ENCODE measurements around the gene RNF213. TPM values are rescaled to one million over a fixed set of nuclear protein-coding genes. Genes with fewer than 3 reads are reported as not detected.

Gene RNF213
- total RNA-seq, 3 donors from 2014 or later: 96.0 to 111 (median 101) TPM

DNA sequence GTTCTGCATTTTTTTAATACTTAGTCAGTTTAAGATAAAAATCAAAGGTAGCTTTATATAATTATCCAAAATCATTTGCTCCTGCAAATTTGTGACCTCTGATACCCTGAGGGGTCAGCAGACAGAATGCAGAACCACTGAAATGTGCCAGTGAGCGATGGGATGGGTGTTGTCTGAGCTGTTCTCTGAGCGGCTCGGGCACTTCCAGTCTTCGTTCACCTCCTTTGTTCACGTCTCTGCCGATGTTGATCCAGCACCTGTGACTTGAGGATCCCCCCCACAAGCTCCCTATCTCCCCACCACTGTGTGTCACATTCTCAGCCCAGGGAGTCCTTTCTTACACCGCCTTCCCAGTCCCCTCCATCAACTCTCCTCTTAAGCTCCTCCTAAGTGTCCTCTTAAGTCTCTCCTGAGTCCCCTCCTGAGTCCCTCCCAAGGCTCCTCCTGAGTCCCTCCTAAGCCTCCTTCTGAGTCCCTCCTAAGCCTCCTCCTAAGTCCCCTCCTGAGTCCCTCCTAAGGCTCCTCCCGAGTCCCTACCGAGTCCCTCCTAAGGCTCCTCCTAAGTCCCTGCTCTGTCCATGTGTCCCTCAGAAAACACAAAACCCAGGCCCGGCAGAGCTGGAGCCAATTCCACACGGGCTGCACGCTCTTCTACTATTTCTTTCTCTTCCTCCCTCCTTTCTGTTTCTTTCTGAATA, 47.5 kb downstream of the RNF213 start:
- Histone ChIP-seq H3K9me3 (peaks cover 11 to 16% of the 10 kb centered on the region in 2 donors), H3K4me3 (no peak overlapping the region), H3K4me1 (no peaks in the 10 kb centered on the region), H3K36me3 (no peaks in the 10 kb centered on the region), H3K27ac (no peak overlapping the region), H3K27me3 (no peaks in the 10 kb centered on the region)
- DNase-seq (ENCODE audit: low spot score in 2 of 2): no peak
- intact Hi-C loops (cut with DNase I; ENCODE audit: low total_unique reads): no loop called here
- TF ChIP-seq POLR2A (IDR thresholded peaks at IDR 0.05): no peak
- TF ChIP-seq, protein P1, sequence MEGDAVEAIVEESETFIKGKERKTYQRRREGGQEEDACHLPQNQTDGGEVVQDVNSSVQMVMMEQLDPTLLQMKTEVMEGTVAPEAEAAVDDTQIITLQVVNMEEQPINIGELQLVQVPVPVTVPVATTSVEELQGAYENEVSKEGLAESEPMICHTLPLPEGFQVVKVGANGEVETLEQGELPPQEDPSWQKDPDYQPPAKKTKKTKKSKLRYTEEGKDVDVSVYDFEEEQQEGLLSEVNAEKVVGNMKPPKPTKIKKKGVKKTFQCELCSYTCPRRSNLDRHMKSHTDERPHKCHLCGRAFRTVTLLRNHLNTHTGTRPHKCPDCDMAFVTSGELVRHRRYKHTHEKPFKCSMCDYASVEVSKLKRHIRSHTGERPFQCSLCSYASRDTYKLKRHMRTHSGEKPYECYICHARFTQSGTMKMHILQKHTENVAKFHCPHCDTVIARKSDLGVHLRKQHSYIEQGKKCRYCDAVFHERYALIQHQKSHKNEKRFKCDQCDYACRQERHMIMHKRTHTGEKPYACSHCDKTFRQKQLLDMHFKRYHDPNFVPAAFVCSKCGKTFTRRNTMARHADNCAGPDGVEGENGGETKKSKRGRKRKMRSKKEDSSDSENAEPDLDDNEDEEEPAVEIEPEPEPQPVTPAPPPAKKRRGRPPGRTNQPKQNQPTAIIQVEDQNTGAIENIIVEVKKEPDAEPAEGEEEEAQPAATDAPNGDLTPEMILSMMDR (IDR thresholded peaks at IDR 0.05): no peak
- no peak for TF ChIP-seq POLR2AphosphoS5 (IDR thresholded peaks at IDR 0.05)

GRCh38 chr17:80308692-80309517, 48.3 kb downstream of the RNF213 start:
- no peak overlapping the region for H3K4me3 ChIP-seq

DNA sequence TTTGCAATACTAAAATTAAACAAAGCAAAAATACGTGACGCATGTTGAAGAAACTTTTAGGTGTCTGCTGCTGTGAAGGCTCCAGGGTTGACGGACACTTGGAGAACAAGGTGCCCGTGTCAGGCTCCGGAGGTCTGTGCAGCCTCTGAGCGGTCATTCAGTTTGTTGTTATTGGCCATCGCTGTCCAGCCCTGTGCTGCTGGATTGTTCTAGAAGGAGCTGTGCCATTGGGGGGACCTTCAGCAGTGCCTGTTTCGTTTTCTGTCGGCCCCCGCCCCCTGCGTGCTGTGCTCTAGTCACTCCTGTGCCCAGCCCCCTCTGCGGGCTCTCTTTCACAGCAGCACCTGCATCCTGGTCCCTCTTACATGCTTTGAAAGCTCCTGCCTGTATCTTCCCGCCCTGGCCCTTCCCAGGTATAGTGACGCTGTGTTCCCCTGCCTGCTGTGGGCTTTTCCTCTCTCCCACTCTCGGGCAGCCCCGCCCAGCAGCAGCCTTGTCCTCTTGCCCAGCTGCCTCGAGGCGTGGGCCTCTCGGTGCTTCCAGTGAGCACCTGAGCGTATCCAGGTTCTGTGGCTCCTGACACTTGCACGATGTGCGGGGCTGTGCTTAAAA, 50.7 kb downstream of the RNF213 start:
- Histone ChIP-seq H3K4me1 (no peaks in the 10 kb centered on the region), H3K27ac (no peak overlapping the region), H3K27me3 (no peaks in the 10 kb centered on the region), H3K36me3 (no peaks in the 10 kb centered on the region), H3K9me3 (no peaks in the 10 kb centered on the region), H3K4me3 (no peak overlapping the region)
- TF ChIP-seq POLR2A (IDR thresholded peaks at IDR 0.05) (no peak), POLR2AphosphoS5 (IDR thresholded peaks at IDR 0.05) (no peak)
- TF ChIP-seq, protein P1 (IDR thresholded peaks at IDR 0.05): no peak
- intact Hi-C loops (cut with DNase I; ENCODE audit: low total_unique reads): no loop called here
- no peak for DNase-seq (ENCODE audit: low spot score in 2 of 2)

More at GRCh38 chr17:80308692-80309517, 48.3 kb downstream of the RNF213 start:
- H3K4me1 ChIP-seq: no peaks in the 10 kb centered on the region
- DNase-seq (ENCODE audit: low spot score in 2 of 2): no peak
- H3K36me3 ChIP-seq: no peaks in the 10 kb centered on the region
- no peak for TF ChIP-seq POLR2AphosphoS5 (IDR thresholded peaks at IDR 0.05)
- no peak for TF ChIP-seq POLR2A (IDR thresholded peaks at IDR 0.05)
- TF ChIP-seq, protein P1 (IDR thresholded peaks at IDR 0.05): no peak
- no peaks in the 10 kb centered on the region for H3K27me3 ChIP-seq
- peaks cover 4 to 8% of the 10 kb centered on the region in 2 donors for H3K9me3 ChIP-seq
- intact Hi-C loops (cut with DNase I; ENCODE audit: low total_unique reads): no loop called here
- H3K27ac ChIP-seq: no peak overlapping the region

DNA sequence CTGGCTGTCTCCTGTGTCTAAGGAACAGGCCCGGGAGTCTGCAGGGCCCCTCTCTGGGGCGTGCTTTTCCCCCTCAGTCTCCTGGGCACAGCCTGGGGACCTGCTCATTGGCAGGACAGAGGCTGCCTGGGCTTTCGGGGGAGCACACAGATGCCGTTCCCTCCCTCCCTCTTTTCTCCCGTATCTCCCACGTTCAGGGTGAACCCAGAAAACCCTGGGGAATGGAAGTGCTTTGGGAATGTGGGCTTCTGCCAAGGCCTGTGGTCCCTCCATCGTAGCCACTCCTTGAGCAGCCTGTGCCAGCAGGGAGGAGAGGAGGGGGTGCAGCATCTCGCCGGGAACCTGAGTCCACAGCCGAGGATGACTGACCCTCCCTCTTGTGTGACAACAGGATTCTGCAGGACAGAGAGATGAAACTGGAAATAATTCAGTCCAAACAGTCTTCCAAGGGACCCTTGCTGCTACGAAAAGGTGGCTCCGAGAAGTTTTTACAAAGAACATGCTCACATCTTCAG, 52.0 kb downstream of the RNF213 start:
- TF ChIP-seq, protein P1 (IDR thresholded peaks at IDR 0.05): no peak
- no peak for TF ChIP-seq POLR2A (IDR thresholded peaks at IDR 0.05)
- TF ChIP-seq POLR2AphosphoS5 (IDR thresholded peaks at IDR 0.05): no peak
- H3K27ac ChIP-seq: no peak overlapping the region
- no peaks in the 10 kb centered on the region for H3K36me3 ChIP-seq
- intact Hi-C loops (cut with DNase I; ENCODE audit: low total_unique reads): no loop called here
- H3K4me3 ChIP-seq: no peak overlapping the region
- H3K27me3 ChIP-seq: no peaks in the 10 kb centered on the region
- no peaks in the 10 kb centered on the region for H3K4me1 ChIP-seq
- H3K9me3 ChIP-seq: no peaks in the 10 kb centered on the region
- no peak for DNase-seq (ENCODE audit: low spot score in 2 of 2)
